ENCODE results near the gene PKN1. TPM values are rescaled to one million over a fixed set of nuclear protein-coding genes. Genes with fewer than 3 reads are reported as not detected.
"Not testable (repeated sequence)": the region's sequence is repeated elsewhere in the genome, so short reads cannot be mapped to it uniquely, and the experiment has no call there.

PKN1 gene
- total RNA-seq, 1 donor from 2014 or later = 153 TPM

- no peak overlapping the region for H3K4me3 ChIP-seq (ENCODE audit: low read depth, low read length)
- no peak for DNase-seq (ENCODE audit: low read depth)
- TF ChIP-seq, protein P1, sequence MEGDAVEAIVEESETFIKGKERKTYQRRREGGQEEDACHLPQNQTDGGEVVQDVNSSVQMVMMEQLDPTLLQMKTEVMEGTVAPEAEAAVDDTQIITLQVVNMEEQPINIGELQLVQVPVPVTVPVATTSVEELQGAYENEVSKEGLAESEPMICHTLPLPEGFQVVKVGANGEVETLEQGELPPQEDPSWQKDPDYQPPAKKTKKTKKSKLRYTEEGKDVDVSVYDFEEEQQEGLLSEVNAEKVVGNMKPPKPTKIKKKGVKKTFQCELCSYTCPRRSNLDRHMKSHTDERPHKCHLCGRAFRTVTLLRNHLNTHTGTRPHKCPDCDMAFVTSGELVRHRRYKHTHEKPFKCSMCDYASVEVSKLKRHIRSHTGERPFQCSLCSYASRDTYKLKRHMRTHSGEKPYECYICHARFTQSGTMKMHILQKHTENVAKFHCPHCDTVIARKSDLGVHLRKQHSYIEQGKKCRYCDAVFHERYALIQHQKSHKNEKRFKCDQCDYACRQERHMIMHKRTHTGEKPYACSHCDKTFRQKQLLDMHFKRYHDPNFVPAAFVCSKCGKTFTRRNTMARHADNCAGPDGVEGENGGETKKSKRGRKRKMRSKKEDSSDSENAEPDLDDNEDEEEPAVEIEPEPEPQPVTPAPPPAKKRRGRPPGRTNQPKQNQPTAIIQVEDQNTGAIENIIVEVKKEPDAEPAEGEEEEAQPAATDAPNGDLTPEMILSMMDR (conservative IDR thresholded peaks at IDR 0.05; ENCODE audit: low read depth, low read length) = no peak
Observed at GRCh38 chr19:14450876-14451275, 17.8 kb downstream of the PKN1 start.

GRCh38 chr19:14452303-14452702 lies 19.2 kb downstream of the PKN1 start:
- not testable (repeated sequence) for DNase-seq (ENCODE audit: low read depth); H3K4me3 ChIP-seq (ENCODE audit: low read depth, low read length)

- no peak for DNase-seq (ENCODE audit: low read depth)
- TF ChIP-seq, protein P1 (conservative IDR thresholded peaks at IDR 0.05; ENCODE audit: low read depth, low read length) = no peak
- no peak overlapping the region for H3K4me3 ChIP-seq (ENCODE audit: low read depth, low read length)
Observed at GRCh38 chr19:14459703-14460102, 26.6 kb downstream of the PKN1 start.

DNA sequence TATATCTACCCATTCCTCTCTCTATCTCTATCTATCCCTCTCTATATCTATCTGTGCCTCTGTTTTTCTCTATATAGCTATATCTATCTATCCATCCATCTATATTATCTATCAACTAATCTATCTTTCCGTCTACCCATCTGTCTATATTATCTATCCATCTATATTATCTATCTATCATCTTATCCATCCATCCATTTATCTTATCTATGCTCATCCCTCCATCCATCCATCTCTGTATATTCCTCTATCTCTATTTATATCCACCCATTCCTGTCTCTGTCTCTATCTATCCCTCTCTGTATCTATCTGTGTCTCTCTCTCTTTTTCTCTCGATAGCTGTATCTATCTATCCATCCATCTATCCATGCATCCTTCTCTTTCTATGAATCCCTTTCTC lies 27.8 kb downstream of the PKN1 start:
- H3K4me3 ChIP-seq (ENCODE audit: low read depth, low read length) = no peak overlapping the region
- TF ChIP-seq, protein P1 (conservative IDR thresholded peaks at IDR 0.05; ENCODE audit: low read depth, low read length) = no peak
- no peak for DNase-seq (ENCODE audit: low read depth)

GRCh38 chr19:14462401-14462800 lies 29.3 kb downstream of the PKN1 start:
- not testable (repeated sequence) for DNase-seq (ENCODE audit: low read depth); H3K4me3 ChIP-seq (ENCODE audit: low read depth, low read length)

GRCh38 chr19:14463747-14464146 lies 30.6 kb downstream of the PKN1 start:
- TF ChIP-seq, protein P1 (conservative IDR thresholded peaks at IDR 0.05; ENCODE audit: low read depth, low read length) = no peak
- no peak overlapping the region for H3K4me3 ChIP-seq (ENCODE audit: low read depth, low read length)
- DNase-seq (ENCODE audit: low read depth) = no peak

GRCh38 chr19:14467391-14467790 lies 34.3 kb downstream of the PKN1 start:
- TF ChIP-seq, protein P1 (conservative IDR thresholded peaks at IDR 0.05; ENCODE audit: low read depth, low read length) = no peak
- no peak overlapping the region for H3K4me3 ChIP-seq (ENCODE audit: low read depth, low read length)
- DNase-seq (ENCODE audit: low read depth) = no peak

GRCh38 chr19:14467816-14468215 lies 34.7 kb downstream of the PKN1 start:
- TF ChIP-seq, protein P1 (conservative IDR thresholded peaks at IDR 0.05; ENCODE audit: low read depth, low read length) = no peak
- DNase-seq (ENCODE audit: low read depth) = no peak
- H3K4me3 ChIP-seq (ENCODE audit: low read depth, low read length) = no peak overlapping the region
